Measurements from ENCODE around the gene SNX18. TPM values are rescaled to one million over a fixed set of nuclear protein-coding genes. Genes with fewer than 3 reads are reported as not detected.

The SNX18 gene
- total RNA-seq, 2 donors from 2014 or later: 3.8 to 4.6 TPM

DNA sequence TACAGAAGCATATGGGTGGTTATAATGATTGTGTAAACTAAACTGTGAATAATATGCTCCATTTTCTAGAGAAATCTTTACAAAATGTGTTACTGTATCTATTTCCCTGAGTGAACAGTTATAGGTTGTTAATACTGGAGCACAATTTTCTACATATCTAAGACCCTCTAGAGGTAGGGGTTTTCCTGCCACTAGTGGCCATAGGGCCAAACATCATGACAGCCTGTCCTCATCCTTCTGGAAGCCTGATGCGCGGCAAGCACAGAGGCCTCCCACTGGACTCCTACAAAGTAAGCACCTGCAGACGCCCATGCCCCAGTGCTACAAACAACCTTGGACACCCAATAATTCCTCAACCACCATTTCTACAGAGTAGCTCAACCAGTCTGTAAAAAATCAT lies 1.9 kb upstream of the SNX18 start:
- no peak for ATAC-seq
- no peak overlapping the region for H3K27ac Mint-ChIP-seq
- H3K9me3 Mint-ChIP-seq: no peaks in the 10 kb centered on the region
- no peak for DNase-seq (ENCODE audit: low spot score in 2 of 2)
- H3K36me3 Mint-ChIP-seq: peaks cover 0 to 6% of the 10 kb centered on the region in 2 donors

DNA sequence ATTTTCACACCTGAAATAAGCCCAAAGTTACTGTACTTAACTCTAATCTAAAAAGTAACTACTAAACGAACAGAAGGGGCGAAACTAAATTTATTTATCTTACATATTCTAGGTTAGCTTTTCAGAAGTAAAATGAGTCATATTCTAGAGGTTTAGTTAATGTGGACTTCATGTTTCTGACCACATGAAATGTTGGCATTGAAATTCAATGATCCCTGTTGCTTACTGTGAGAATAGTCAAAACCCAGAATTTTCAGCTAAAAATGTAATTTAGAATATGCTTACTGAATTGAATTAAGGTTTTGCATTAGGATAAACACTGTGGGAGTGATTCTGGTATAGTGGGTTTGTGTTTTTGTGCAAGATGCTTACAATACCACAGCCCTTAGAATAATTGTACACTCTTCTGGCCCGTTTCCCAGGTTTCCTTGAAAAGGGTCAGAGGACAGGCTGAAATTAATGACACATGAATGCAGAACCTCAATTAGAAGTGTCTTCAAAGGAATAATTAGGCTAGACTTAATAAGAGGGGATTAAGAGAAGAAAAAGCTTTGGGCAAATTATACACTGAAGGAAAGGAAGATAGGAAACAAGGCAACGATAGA lies 1.4 kb upstream of the SNX18 start:
- Mint-ChIP-seq H3K9me3 (no peaks in the 10 kb centered on the region), H3K36me3 (peaks cover 0 to 6% of the 10 kb centered on the region in 2 donors), H3K27ac (no peak overlapping the region)
- ATAC-seq (no peak), DNase-seq (ENCODE audit: low spot score in 2 of 2) (no peak)

- no peak for DNase-seq (ENCODE audit: low spot score in 2 of 2)
- peak in 1 of 2 donors; percentile 19 for ATAC-seq
- peaks cover 0 to 6% of the 10 kb centered on the region in 2 donors for H3K36me3 Mint-ChIP-seq
- no peaks in the 10 kb centered on the region for H3K9me3 Mint-ChIP-seq
- no peak overlapping the region for H3K27ac Mint-ChIP-seq
Observed at GRCh38 chr5:54517174-54517511, 416 bp upstream of the SNX18 start.

GRCh38 chr5:54518146-54518817 lies 723 bp downstream of the SNX18 start:
- H3K9me3 Mint-ChIP-seq: no peaks in the 10 kb centered on the region
- ATAC-seq (peak; percentile 63 to 72), DNase-seq (ENCODE audit: low spot score in 2 of 2) (peak; percentile 51 to 71)
- peaks cover 0 to 6% of the 10 kb centered on the region in 2 donors for H3K36me3 Mint-ChIP-seq
- no peak overlapping the region for H3K27ac Mint-ChIP-seq

DNA sequence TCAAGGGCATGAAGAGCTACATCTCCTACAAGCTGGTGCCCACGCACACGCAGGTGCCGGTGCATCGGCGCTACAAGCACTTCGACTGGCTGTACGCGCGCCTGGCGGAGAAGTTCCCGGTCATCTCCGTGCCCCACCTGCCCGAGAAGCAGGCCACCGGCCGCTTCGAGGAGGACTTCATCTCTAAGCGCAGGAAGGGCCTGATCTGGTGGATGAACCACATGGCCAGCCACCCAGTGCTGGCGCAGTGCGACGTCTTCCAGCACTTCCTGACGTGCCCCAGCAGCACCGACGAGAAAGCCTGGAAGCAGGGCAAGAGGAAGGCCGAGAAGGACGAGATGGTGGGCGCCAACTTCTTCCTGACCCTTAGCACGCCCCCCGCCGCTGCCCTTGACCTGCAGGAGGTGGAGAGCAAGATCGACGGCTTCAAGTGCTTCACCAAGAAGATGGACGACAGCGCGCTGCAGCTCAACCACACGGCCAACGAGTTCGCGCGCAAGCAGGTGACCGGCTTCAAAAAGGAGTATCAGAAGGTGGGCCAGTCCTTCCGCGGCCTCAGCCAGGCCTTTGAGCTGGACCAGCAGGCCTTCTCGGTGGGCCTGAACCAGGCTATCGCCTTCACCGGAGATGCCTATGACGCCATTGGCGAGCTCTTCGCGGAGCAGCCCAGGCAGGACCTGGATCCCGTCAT lies 1.4 kb downstream of the SNX18 start:
- no peak for ATAC-seq
- peaks cover 0 to 6% of the 10 kb centered on the region in 2 donors for H3K36me3 Mint-ChIP-seq
- H3K27ac Mint-ChIP-seq: no peak overlapping the region
- no peaks in the 10 kb centered on the region for H3K9me3 Mint-ChIP-seq
- no peak for DNase-seq (ENCODE audit: low spot score in 2 of 2)

DNA sequence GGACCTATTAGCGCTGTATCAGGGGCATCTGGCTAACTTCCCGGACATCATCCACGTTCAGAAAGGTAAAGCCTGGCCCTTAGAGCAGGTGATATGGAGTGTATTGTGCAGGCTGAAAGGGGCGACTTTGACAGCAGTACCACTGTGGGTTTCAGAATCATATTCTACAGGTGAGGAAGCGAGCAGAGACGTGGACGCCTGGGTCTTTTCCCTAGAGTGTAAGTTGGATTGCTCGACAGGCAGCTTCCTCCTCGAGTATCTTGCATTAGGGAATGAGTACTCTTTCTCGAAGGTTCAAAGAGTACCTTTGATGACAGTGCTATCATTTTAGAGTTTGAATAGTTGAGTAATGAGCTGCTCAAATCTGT lies 1.9 kb downstream of the SNX18 start:
- no peak overlapping the region for H3K27ac Mint-ChIP-seq
- no peaks in the 10 kb centered on the region for H3K9me3 Mint-ChIP-seq
- H3K36me3 Mint-ChIP-seq: peaks cover 0 to 6% of the 10 kb centered on the region in 2 donors
- DNase-seq (ENCODE audit: low spot score in 2 of 2) (no peak), ATAC-seq (no peak)

DNA sequence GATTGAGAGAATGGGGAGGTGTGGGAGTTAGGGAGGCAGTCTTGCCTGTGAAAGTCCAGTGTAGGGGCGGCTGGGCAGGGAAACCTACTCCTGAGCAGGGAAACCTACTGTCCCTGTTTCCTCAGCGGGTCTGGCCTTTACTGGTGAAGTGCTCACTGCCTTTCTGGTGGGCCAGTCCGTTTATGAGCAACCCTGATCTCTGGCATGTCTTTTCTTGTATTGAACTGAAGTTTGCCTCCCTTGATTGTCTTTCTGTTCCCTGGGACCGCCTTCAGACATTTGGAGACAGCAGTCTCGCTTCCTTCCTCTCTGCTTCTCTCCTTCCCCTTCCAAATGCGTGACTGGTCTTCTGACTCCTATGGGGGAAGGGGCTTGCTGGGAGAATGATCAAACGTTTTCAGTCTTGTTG lies 2.9 kb downstream of the SNX18 start:
- Mint-ChIP-seq H3K36me3 (peaks cover 0 to 6% of the 10 kb centered on the region in 2 donors), H3K9me3 (no peaks in the 10 kb centered on the region), H3K27ac (peak overlapping the region in 1 of 2 donors; percentile 5)
- ATAC-seq: no peak
- no peak for DNase-seq (ENCODE audit: low spot score in 2 of 2)

DNA sequence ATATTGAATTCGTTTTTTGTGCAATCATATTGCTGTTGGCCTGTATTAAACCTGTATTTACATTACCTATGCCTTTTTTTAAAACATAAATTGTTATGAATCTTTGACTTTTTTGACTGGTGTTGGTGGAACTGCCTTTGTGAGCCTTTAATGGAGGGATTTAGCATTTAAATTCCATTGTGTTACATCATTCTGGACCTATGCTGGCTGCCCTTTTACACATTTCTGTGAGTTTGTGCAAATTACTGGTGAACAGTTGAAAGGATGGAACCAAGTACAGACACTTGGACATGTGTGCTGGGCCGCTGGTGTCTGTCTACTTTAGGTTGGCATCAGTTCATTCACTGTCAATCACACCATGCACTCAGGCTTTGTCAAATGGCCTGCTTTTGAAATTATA lies 3.4 kb downstream of the SNX18 start:
- H3K9me3 Mint-ChIP-seq: no peaks in the 10 kb centered on the region
- H3K36me3 Mint-ChIP-seq: peaks cover 0 to 6% of the 10 kb centered on the region in 2 donors
- DNase-seq (ENCODE audit: low spot score in 2 of 2): no peak
- peak overlapping the region in 1 of 2 donors; percentile 5 for H3K27ac Mint-ChIP-seq
- ATAC-seq: no peak

GRCh38 chr5:54521856-54522479 lies 4.4 kb downstream of the SNX18 start:
- Mint-ChIP-seq H3K27ac (no peak overlapping the region), H3K9me3 (no peaks in the 10 kb centered on the region), H3K36me3 (peaks cover 0 to 6% of the 10 kb centered on the region in 2 donors)
- DNase-seq (ENCODE audit: low spot score in 2 of 2) (no peak), ATAC-seq (no peak)

DNA sequence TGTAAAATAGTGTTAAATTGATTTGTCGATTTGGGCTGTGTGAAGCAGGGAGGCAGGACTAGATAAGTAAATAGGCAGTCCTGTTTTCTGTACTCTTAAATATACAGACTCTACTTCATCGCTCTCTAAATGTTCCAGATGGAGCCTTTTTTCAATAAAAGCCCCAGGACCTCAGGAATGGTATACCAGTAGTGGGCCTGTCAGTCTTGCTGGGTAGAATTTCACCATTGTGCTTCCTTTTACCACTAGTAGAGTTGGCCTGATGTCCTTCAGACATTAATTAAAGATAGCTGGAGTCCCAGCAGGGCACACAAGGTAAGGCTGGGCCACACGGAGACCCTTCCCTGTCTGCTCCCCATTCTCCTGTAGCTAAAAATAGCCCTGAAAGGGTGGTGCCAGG lies 6.0 kb downstream of the SNX18 start:
- ATAC-seq (no peak), DNase-seq (ENCODE audit: low spot score in 2 of 2) (no peak)
- Mint-ChIP-seq H3K9me3 (no peaks in the 10 kb centered on the region), H3K27ac (no peak overlapping the region), H3K36me3 (peaks cover 0 to 6% of the 10 kb centered on the region in 2 donors)

DNA sequence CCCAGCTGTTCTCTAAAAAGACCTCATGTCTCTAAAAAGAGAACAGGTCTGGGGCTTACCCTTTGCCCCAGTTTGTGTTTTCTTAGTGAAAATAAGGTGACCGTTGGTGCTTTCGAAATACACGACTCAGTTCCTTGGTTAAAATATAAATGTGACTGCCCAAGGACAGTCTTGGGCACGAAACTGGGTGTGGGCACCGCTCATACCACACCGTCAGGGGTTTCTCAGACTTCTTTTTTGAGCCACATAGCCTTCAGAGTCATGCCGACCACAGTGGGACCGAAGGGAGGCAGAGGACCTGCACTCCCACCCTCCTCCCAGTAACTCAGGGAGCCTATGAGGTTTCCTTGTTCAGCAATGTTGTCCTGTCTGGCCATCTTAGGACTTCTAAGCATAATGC lies 6.5 kb downstream of the SNX18 start:
- DNase-seq (ENCODE audit: low spot score in 2 of 2): no peak
- H3K36me3 Mint-ChIP-seq: peaks cover 0 to 6% of the 10 kb centered on the region in 2 donors
- H3K9me3 Mint-ChIP-seq: no peaks in the 10 kb centered on the region
- H3K27ac Mint-ChIP-seq: no peak overlapping the region
- ATAC-seq: no peak

DNA sequence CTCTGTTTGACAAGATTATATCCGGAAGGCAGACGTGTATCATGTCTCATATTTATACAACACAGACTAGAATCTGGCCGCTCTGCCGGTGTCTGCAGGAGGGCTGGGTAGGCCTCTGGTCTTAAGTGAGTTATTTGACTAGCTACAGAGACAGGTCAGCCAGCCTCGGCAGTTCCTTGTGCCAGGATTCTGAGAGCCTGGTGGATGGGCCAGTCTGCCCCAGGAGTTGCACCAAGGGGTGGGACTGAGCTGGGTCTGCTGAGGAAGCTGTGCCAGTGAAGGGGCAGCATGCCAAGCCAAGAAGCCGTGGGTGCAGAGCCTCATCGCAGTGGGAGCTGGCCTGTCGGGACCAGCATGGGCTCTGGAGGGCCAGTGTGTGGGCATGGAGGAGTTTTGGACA lies 7.1 kb downstream of the SNX18 start:
- Mint-ChIP-seq H3K27ac (no peak overlapping the region), H3K9me3 (no peaks in the 10 kb centered on the region), H3K36me3 (no peaks in the 10 kb centered on the region)
- ATAC-seq (no peak), DNase-seq (ENCODE audit: low spot score in 2 of 2) (no peak)

DNA sequence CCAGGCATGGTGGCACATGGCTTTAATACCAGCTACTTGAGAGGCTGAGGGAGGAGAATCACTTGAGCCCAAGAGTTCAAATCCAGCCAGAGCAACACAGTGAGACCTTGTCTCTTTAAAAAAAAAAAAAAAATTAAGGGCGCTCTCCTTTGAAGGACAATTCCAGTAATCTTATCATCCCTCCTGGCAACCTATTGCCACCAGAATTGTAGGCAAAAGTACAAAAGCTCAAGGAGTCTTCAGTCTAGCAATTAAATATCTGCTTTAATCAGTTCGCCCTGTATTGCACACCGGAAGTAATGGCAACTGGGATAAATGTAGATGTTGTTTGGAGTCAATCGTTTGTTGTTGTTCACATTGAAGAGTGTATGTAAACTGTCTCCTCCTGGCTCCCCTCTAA lies 7.7 kb downstream of the SNX18 start:
- H3K27ac Mint-ChIP-seq: no peak overlapping the region
- ATAC-seq: no peak
- no peaks in the 10 kb centered on the region for H3K36me3 Mint-ChIP-seq
- no peak for DNase-seq (ENCODE audit: low spot score in 2 of 2)
- H3K9me3 Mint-ChIP-seq: no peaks in the 10 kb centered on the region

DNA sequence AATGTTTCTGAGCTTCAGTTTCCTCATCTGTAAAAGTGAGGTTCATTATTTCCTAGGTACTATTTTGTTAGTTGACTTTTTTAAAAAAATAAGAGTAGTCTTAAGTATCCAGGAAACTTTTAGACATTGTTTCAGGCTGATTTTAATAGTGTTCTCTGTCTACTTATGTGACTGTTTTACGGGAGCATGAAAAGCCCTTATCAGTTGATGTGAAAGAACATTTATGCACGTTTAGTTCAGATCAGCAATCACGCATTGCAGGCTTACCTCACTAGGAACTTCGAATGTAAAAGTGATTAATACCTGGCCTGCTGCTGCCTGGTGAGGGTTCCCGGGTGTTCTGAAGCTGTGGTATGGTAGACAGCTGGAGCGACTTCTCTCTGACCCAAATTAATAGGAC lies 8.1 kb downstream of the SNX18 start:
- Mint-ChIP-seq H3K36me3 (no peaks in the 10 kb centered on the region), H3K9me3 (no peaks in the 10 kb centered on the region), H3K27ac (no peak overlapping the region)
- DNase-seq (ENCODE audit: low spot score in 2 of 2) (no peak), ATAC-seq (no peak)

DNA sequence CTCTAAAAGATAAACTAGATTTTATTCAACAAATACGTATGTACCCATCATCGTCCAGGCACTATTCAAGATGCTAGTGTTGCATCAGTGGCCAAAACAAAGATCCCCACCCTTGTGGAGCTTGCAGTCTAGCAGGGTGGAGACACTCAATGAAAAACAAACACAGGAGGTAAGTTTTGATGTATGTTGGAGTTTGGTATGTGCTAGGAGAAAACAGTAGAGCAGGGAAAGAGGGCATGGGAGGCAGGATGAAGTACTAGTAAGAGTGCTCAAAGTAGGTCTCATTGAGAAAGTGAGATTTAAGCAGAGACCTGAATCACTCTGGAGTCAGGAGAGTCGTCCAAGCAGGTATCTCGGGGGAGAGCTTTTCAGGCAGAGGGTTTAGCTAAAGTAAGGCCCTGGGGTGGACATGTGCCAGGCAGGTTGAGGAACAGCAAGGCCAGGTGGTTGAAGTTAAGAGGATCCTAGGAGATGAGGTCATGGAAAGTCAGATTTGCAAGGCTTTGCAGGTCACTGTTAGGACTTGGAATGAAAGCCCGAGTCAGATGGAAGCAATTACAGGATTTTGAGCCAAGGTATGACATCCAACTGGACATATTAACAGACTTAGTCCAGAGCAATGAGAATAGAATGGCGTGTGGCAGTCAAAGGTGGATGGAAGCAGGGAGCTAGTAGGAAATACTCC lies 9.2 kb downstream of the SNX18 start:
- Mint-ChIP-seq H3K36me3 (no peaks in the 10 kb centered on the region), H3K9me3 (no peaks in the 10 kb centered on the region), H3K27ac (no peak overlapping the region)
- DNase-seq (ENCODE audit: low spot score in 2 of 2) (no peak), ATAC-seq (no peak)

DNA sequence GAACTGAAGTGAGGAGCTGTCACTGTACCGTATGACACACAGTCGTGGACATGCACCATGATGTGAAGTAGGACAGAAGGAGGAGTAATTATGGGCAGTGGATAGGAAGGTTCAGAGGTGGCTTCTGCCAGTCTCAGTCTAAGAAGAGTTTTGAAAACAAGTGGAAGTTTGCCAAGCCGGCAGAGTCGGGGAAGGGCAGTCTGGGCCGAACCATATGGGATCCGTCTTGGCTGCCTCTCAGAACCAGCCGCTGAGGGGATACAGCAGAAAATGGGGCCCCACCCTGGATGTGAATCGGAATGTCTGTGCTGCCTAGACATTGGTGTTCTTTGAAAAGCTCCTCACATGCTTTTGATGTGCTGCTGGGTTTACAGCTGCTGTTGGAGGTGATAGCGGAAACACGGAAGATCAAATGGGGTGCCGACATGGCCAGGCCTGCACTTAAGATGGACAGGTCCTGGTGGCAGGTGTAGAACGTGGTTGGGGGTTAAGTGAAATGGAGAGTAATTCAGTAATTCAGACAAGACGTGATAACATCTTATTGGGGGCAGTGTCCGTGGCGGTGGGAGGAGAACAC lies 11.2 kb downstream of the SNX18 start:
- ATAC-seq (no peak), DNase-seq (ENCODE audit: low spot score in 2 of 2) (no peak)
- H3K9me3 Mint-ChIP-seq: no peaks in the 10 kb centered on the region
- H3K27ac Mint-ChIP-seq: no peak overlapping the region
- no peaks in the 10 kb centered on the region for H3K36me3 Mint-ChIP-seq

DNA sequence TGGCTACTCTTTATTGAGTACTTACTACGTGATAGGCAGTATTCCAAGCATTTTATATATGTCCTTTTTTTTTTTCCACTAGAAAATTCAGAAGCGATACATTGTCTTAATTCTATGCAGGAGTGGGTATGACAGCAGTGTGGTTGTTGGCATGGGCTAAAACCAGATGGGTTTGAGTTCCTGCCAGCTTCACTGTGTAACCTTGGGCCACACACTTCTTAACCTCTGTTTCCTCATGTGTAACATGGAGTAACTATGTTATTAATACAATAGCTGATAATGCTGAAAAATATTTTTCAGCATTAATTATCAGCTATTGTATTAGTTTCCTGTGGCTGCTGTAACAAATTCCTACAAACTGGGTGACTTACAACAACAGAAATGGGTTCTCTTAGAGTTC lies 12.0 kb downstream of the SNX18 start:
- no peaks in the 10 kb centered on the region for H3K9me3 Mint-ChIP-seq
- no peak overlapping the region for H3K27ac Mint-ChIP-seq
- no peak for DNase-seq (ENCODE audit: low spot score in 2 of 2)
- H3K36me3 Mint-ChIP-seq: no peaks in the 10 kb centered on the region
- ATAC-seq: no peak
